ENCODE data around the gene NR2F1-AS1.

DNA sequence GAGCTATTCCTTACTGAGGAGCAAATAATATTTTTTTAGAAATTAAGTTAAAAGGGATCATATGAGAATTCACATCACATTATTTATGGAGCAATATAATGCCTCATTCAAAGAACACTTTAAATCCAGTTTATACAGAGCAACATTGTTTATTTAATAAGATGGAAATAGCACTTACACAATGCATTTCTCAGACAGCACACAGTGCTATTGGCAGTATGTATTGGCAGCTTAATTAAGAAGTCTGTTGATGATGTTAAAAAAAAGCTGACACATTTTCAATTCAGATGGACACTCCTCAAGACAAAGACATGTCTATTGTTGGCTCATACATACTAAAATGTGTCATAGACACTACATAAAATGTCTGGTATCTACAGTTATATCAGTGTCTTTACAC, 171.3 kb downstream of the NR2F1-AS1 start:
- TF ChIP-seq EZH2phosphoT487 (IDR thresholded peaks at IDR 0.05; ENCODE audit: insufficient read depth, low read depth) (no peak), EZH2 (IDR thresholded peaks at IDR 0.05; ENCODE audit: insufficient read depth, poor library complexity, severe bottlenecking) (no peak)
